KOPT-K1 (cell line): ENCODE measurements around the gene RAB32.

Source experiments
- H3K27ac ChIP-seq: fragments of 200-600 bp; sonication (generic); 2 replicates; pipeline ENCODE4 v1.5.1; 2016; ENCODE audit warnings: antibody characterized with exemption, mild to moderate bottlenecking, low read depth, low read length; ENCODE audit not compliant: poor library complexity, severe bottlenecking
- H3K36me3 ChIP-seq: fragments of 200-600 bp; sonication (generic); 2 replicates; pipeline ENCODE4 v1.5.1; 2017; ENCODE audit warnings: antibody characterized with exemption, mild to moderate bottlenecking, low read length, moderate library complexity; ENCODE audit not compliant: insufficient read depth
- H3K9me3 ChIP-seq: fragments of 200-600 bp; sonication (generic); 2 replicates; pipeline ENCODE4 v1.5.1; 2017; ENCODE audit warnings: antibody characterized with exemption, low read length, mild to moderate bottlenecking; ENCODE audit not compliant: insufficient read depth, poor library complexity, severe bottlenecking

RAB32 gene

DNA sequence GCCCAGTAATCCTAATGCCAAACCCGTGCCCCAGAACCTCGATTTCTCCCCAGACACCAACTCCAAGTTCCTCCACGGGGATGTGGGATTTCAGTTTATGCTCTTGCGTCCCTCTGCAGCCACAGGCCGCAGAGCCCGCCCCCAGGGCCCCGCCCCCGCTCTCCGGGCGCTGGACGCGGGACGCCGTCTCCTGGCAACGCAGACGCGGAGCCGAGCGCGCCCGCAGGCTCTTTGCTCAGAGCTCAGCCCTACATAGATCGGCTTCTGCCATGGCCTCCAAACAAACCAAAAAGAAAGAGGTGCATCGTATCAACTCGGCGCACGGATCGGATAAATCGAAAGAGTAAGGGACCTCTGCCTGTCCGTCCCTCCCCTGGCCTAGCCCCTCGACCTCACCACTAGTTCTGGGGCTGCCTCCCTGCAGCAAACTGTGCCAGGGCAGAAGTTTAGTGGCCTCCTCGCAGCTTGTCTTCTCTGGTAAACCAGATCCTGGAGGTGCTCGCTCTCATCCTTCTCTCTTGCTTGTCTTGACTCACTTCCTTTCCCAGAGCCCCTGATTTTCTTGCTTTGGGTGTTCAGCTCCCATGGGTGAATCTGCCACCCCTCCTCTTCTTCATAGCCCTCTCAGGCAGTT lies 55.3 kb downstream of the RAB32 start, which contains the start of gene ADGB:
Gene ADGB (plus strand): TSS at position 201 of the 634 bp plus-strand sequence. CDS start 69 bp downstream, at position 270.
- no peak within 1 kb of the TSS for H3K27ac ChIP-seq
- no peaks in the 10 kb centered on the region for H3K9me3 ChIP-seq
- no peaks in the 10 kb centered on the region for H3K36me3 ChIP-seq

DNA sequence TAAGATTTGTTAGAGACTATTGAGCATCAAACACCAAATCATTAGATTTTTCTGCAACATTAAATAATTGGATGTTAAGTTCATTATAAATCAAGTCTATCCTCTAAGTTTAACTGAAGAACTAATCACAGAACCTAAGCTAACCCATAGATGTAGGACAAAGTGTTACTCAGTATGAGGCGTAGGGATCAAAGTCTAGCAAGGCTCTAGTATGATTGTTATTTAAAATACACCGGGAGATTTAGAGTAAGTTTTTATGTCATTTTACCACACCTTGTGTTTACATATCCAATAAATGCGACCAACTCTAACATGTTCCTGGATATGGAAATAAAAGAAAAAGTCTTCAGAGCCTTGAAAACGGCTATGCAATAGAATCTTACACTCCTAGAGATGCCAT lies 57.7 kb downstream of the RAB32 start:
- Histone ChIP-seq H3K36me3 (no peaks in the 10 kb centered on the region), H3K9me3 (no peaks in the 10 kb centered on the region), H3K27ac (no peak overlapping the region)

DNA sequence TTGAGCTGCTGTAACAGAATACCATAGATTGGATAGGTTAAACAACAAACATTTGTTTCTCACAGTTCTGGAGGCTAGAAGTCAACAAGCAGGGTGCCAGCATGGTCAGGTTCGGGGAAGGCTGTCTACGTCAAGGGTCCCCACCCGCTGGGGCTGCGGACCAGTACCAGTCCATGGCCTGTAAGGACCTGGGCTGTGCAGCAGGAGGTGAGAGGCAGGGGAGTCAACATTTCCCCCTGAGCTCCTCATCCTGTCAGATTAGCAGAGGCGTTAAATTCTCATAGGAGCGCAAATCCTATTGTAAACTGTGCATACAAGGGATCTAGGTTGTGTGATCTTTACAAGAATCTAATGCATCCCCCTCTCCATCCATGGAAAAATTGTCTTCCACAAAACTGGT lies 58.9 kb downstream of the RAB32 start:
- Histone ChIP-seq H3K9me3 (no peaks in the 10 kb centered on the region), H3K27ac (no peak overlapping the region), H3K36me3 (no peaks in the 10 kb centered on the region)
